ENCODE measurements around the gene IRF2BP2.
A peak's percentile ranks its signal among the peaks of the same experiment; 100 is the strongest.

IRF2BP2 gene

GRCh38 chr1:234605983-234606783 is 3.8 kb downstream of the IRF2BP2 start:
- peak; percentile 77 for DNase-seq
- in situ Hi-C loops (cut with MboI; ENCODE audit: low pct_unique_long_range_greater_than_20kb, low sequenced_read_pairs), result loop anchor here (25.0 kb wide), 2 partner anchors 256 to 356 kb away; no protein-coding TSS in a partner anchor

GRCh38 chr1:234605399-234605982 is 4.5 kb downstream of the IRF2BP2 start:
- no peak for DNase-seq
- in situ Hi-C loops (cut with MboI; ENCODE audit: low pct_unique_long_range_greater_than_20kb, low sequenced_read_pairs), result loop anchor here (25.0 kb wide), 2 partner anchors 257 to 357 kb away; no protein-coding TSS in a partner anchor

DNA sequence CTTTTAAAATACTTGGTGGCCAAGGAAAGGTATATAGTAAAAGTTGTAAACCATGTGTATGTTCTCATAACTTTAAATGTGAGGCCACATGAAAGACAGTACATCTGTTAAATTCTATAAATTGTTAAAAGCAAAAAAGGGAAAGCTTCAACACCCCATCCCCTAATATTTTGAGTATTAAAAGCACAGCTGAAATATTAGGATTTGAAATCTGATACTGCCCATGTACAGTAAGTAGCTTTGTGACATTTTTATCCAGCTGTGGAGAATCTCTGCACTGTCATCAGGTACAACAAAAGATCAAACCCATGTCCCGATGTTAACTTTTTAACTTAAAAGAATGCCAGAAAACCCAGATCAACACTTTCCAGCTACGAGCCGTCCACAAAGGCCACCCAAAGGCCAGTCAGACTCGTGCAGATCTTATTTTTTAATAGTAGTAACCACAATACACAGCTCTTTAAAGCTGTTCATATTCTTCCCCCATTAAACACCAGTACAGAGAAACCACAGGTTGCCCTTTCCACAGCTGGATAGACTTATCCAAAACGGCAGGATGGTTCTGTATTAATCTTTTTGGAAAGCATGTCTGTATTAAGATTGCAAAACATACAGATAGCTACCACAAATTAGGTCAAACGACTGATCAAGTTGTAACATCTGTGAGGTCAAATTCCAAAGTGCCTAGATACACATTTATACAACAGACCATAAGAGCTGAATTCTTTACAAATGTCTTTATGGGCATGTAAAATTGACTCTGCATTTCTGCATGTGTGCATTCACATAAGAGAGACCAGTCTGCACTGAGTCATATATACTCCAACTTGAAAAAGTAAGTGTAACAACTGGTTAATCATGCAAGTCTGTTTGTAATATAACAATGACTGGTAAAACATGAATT is 5.2 kb downstream of the IRF2BP2 start:
- in situ Hi-C loops (cut with MboI; ENCODE audit: low pct_unique_long_range_greater_than_20kb, low sequenced_read_pairs), result loop anchor here (25.0 kb wide), 2 partner anchors 258 to 358 kb away; no protein-coding TSS in a partner anchor
- DNase-seq, result peak; percentile 66

- DNase-seq, result peak; percentile 53
- in situ Hi-C loops (cut with MboI; ENCODE audit: low pct_unique_long_range_greater_than_20kb, low sequenced_read_pairs), result loop anchor here (25.0 kb wide), 2 partner anchors 259 to 359 kb away; no protein-coding TSS in a partner anchor
These were observed 6.5 kb downstream of the IRF2BP2 start for GRCh38 chr1:234603221-234604204.

DNA sequence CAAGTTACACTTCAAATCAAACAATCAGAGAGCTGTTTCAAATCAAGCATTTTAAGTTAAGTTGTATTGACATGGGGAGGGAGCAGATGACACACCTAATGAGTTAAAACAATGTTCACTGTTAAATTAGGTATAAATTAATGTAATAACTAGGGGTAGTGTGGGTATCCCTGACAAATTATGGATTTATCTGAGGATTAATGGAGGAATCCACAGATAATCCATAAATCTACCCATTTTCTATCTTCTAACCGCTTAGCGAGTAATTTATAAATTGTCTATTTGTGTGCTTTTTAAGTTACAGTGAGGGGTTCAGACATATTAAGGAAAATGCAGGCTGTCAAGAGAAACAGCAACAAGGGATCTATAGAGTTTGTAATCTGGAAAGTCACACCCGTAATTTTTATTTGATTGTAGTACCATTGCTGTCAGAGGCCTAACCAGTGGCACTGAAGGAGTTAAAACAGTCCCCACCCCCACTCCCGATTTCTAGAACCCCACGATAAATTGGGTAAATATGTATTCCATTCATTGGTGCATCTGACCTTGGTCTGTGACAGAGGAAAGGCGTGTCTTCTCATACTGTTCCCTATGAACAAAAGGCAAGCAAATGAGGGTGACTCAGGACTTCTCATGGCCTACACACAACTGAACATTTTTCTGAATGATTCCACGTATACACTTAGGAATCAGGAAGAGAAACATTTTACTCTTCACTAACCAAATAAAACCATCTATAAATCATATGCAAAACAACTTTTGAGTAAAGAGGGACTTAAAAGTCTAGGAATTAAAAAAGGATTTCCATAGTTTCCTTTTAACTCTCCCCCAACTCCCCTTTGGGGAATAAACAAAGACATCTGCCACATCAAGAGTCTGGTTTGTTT is 7.4 kb downstream of the IRF2BP2 start:
- in situ Hi-C loops (cut with MboI; ENCODE audit: low pct_unique_long_range_greater_than_20kb, low sequenced_read_pairs), result loop anchor here (25.0 kb wide), 2 partner anchors 260 to 360 kb away; no protein-coding TSS in a partner anchor
- DNase-seq, result peak; percentile 82

DNA sequence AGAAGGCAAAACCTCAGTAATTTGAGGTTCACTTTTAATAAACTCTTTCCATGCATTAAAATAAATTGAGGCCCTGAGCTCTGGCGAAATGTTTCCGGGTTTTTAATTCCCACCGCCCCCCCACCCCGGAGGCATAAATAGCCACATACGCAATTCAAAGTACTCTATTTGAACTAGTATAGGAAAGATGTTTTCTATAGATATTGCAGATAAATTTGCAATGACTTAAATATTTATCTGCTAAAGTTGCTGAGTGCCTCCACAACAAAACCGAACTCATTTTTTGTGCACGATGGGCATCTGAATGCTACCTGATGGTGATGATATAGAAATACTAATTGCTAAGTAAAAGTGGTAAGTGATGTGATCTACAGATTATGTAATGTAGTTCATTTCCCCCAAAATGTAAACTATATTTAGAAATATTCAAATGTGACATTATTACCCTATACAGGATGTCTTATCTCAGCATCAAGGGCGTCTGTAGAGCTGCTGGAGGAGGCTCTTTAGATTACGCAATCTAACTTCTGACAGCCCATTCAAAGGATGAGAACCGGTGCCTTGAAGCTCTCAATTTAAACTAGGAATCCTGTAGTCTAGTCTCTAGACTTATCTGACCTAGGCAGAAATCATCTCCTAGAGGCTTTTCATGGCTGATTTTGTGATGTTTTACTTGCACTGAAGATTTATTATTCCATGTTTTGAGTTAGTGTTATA is 8.5 kb downstream of the IRF2BP2 start:
- DNase-seq, result peak; percentile 84
- in situ Hi-C loops (cut with MboI; ENCODE audit: low pct_unique_long_range_greater_than_20kb, low sequenced_read_pairs), result loop anchor here (25.0 kb wide), 2 partner anchors 261 to 361 kb away; no protein-coding TSS in a partner anchor

- peak; percentile 50 for DNase-seq
- in situ Hi-C loops (cut with MboI; ENCODE audit: low pct_unique_long_range_greater_than_20kb, low sequenced_read_pairs), result loop anchor here (25.0 kb wide), 2 partner anchors 262 to 362 kb away; no protein-coding TSS in a partner anchor
These were observed 9.3 kb downstream of the IRF2BP2 start for GRCh38 chr1:234600418-234601281.

GRCh38 chr1:234599617-234600417 is 10.2 kb downstream of the IRF2BP2 start:
- in situ Hi-C loops (cut with MboI; ENCODE audit: low pct_unique_long_range_greater_than_20kb, low sequenced_read_pairs), result loop anchor here (25.0 kb wide), 3 partner anchors 262 to 487 kb away; no protein-coding TSS in a partner anchor
- DNase-seq, result peak; percentile 95

DNA sequence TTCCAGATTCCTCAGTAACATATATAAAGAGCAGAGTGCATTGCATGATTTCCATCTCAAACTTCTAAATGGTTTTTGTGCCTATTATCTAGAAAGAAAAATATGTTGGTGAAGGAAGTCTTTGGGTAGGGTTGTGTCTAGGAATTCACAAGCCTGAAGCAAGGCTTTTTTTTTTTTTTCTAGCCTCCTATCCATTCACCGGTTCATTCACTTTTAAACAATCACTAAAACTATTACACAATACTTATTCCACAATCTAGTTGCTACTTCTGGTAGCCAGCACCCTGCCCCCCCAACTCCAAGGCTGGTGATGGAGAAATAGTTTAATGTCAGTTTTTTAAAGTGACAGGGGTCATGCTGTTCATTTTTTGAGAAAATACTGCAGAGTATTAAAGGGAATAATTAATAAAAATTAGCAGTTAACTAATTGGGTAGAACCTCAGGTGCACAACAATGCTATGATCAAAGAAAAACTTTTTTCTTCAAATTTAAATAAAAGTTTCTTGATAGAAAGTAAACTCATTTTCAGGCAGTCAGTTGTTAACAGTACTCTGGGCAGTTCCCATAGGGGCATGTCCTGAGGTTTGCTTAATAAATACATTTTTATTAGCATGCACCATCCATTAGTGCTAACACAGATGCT is 10.9 kb downstream of the IRF2BP2 start:
- peak; percentile 52 for DNase-seq
- in situ Hi-C loops (cut with MboI; ENCODE audit: low pct_unique_long_range_greater_than_20kb, low sequenced_read_pairs), result loop anchor here (25.0 kb wide), 1 partner anchor 488 kb away; no protein-coding TSS in a partner anchor

GRCh38 chr1:234597894-234598293 is 12.1 kb downstream of the IRF2BP2 start:
- DNase-seq, result peak; percentile 67
- in situ Hi-C loops (cut with MboI; ENCODE audit: low pct_unique_long_range_greater_than_20kb, low sequenced_read_pairs), result loop anchor here (25.0 kb wide), 1 partner anchor 489 kb away; no protein-coding TSS in a partner anchor

DNA sequence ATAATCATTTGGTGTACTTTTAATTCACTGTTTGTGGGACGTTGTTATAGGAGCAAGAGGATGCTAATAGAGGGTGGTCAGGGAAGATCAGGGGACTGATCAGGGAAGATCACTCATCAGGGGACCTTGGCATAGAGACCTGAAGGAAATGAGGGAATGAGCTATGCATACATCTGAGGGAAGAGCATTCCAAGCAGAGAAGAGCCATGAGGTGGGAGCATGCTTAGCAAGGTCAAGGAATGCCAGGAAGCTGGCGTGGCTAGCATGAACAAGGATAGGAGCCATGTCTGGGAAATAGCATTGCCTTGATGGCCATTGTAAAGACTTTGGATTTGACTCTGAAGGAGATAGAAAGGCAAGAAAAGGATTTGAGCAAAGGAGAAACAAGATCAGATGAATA is 14.1 kb downstream of the IRF2BP2 start:
- DNase-seq, result no peak
- in situ Hi-C loops (cut with MboI; ENCODE audit: low pct_unique_long_range_greater_than_20kb, low sequenced_read_pairs), result loop anchor here (25.0 kb wide), 1 partner anchor 491 kb away; no protein-coding TSS in a partner anchor

GRCh38 chr1:234594575-234594974 is 15.4 kb downstream of the IRF2BP2 start:
- in situ Hi-C loops (cut with MboI; ENCODE audit: low pct_unique_long_range_greater_than_20kb, low sequenced_read_pairs), result loop anchor here (25.0 kb wide), 1 partner anchor 493 kb away; no protein-coding TSS in a partner anchor
- peak; percentile 53 for DNase-seq

DNA sequence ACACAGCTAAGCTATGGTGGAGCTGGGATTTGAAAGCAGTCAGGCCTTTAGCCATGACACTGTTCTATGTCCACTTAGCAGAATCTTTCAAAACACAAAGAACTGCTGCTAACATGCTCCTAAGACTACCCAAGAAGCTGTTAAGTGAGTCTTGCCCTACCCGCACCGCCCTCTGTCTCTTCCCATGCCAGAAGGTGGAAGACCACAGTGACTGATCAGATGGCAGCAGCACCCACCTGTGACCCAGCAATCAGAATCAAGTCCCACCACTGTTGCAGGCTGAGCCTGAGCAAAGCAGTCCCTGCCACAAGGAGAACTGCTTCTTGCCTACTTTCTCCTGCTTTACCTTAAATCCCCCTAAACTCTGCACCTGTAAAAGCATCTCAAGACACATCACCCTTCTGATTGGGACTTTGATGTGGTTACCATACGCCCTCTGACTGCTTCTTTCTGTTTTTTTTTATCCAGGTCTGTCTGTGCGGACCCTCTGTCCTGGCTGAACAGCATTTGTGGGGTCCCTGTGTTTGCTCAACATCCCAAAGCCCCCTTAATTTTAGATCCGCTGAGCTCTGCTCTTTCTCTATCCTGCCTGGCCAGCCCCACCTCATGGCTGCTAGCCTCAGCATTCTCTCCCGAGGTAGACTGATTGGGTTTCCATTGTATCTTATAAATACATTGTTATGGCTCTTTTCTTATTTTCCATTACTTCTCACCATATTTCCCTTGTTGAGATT is 16.0 kb downstream of the IRF2BP2 start:
- in situ Hi-C loops (cut with MboI; ENCODE audit: low pct_unique_long_range_greater_than_20kb, low sequenced_read_pairs), result loop anchor here (25.0 kb wide), 1 partner anchor 493 kb away; no protein-coding TSS in a partner anchor
- no peak for DNase-seq
